RKO (cell line): ENCODE measurements around the gene WDR31.
"Not testable (repeated sequence)": the region's sequence is repeated elsewhere in the genome, so short reads cannot be mapped to it uniquely, and the experiment has no call there.

Experiments used
- DNase-seq: peaks from one replicate; pipeline ENCODE4 v3.0.0-alpha.2; 2016; ENCODE audit warnings: low spot score

The WDR31 gene

GRCh38 chr9:113368982-113369854, 29.1 kb upstream of the WDR31 start:
- DNase-seq: no peak

DNA sequence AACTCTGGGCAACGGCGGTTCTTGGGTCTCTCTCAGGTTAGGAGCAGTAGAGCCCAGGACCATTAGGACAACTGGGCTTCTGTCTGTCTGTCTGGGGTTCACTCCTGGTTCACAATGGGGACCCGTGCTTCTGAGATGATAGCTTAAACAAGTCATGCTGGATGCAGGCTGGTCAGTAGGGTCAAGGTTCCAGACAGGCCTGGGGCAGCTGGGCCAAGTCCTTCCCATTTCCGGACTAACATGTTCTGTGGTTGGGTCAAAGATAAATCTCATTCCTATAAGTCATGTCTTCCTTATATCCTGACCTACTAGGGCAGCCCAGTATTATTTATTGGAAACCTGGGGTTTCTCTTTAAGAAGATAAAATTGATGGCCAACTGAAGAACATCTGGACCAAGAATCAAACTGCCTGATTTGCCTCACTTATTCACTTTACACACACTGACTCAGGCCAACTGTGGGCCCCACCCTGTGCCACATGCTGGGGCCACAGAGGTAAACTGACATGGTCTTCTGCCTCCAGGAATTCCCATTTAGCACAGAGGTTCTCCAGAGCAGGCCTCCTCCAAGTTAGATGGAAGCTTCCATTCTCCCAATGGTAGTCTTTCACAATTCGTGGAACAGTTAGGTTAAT, 28.4 kb upstream of the WDR31 start:
- DNase-seq: no peak

DNA sequence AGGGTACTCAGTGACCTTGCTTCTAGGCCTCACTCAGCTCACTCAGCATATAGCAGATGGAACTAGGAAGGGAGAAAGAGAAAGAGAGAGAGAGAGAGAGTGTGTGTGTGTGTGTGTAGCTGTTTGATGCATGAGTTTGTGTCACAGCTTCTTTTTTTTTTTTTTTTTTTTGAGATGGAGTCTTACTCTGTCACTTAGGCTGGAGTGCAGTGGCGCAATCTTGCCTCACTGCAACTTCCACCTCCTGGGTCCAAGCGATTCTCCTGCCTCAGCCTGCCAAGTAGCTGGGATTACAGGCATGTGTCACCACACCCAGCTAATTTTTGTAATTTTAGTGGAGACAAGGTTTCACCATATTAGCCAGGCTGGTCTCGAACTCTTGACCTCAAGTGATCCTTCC, 25.6 kb upstream of the WDR31 start:
- not testable (repeated sequence) for DNase-seq

- DNase-seq: no peak
These were observed 24.9 kb upstream of the WDR31 start for GRCh38 chr9:113364951-113365350.

- no peak for DNase-seq
These were observed 23.3 kb upstream of the WDR31 start for GRCh38 chr9:113363336-113363735.

DNA sequence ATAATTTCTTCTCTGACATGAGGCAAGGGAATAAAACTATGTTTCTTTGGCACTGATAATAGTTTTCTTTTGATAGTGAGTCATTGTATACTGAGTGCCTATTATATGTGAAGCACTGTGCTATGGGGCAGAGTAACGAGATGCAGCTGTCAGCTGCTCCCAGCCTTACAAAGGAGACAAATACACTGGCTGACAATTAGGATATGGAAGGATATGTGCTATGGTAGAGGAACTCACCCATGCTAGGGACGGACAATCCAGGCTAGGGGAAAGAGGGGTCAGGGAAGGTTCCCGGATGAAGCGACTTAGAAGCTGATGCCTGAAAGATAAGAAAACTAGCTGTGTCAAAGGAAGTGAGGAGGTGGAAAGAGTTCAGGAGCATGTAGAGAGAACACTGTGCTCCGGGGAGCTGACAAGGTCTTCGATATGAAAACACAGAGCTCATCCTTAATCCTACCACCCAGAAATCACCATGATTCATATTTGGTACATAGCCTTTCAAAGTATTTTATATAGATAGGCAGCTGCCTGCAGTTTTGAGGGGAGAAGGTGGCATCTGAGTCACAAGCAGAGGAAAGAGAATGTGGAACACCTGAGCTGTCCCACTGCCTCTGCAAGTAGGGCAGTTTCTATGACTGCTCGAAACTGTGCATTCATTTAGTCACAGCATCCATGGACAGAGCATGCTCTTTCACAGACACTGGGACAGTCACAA, 21.4 kb upstream of the WDR31 start:
- DNase-seq: no peak

GRCh38 chr9:113360242-113360842, 20.3 kb upstream of the WDR31 start:
- DNase-seq: no peak

- no peak for DNase-seq
These were observed 19.3 kb upstream of the WDR31 start for GRCh38 chr9:113359385-113359784.

GRCh38 chr9:113356686-113357292, 16.7 kb upstream of the WDR31 start:
- no peak for DNase-seq

GRCh38 chr9:113355040-113355596, 15.0 kb upstream of the WDR31 start:
- DNase-seq: peak; percentile 56

DNA sequence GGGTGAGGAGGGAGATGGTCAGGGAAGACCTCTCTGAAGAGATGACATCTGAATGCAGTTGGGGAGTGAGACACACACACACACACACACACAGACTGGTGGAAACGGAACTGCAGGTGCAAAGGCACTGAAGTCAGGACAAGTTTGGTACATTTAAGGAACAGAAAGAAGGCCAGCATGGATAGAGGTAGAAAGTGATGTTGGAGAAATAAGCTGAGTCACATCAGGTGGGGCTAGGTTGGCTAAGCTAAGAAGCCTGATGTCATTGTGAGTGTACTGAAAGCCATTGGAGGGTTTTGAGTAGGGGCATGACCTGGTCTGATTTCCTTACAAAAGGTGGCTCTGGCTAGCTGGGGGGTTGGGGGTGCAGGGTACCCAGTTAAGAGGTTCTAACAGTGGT, 12.3 kb upstream of the WDR31 start:
- no peak for DNase-seq

DNA sequence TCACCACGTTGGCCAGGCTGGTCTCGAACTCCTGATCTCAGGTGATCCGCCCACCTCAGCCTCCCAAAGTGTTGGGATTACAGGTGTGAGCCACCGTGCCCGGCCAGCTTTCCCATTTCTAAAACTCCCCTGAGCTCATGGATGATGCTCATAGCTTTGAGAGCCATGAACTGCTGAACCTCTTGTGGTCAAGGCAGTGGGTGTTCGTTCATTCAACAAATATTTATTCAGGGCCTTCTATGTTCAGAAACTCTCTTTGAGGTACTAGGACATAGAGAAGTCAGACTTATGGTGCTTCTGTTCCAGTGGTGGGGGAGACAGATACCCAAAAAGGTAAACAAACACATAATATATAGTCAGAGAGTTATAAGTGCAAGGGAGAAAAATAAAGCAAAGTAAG, 11.9 kb upstream of the WDR31 start:
- no peak for DNase-seq

DNA sequence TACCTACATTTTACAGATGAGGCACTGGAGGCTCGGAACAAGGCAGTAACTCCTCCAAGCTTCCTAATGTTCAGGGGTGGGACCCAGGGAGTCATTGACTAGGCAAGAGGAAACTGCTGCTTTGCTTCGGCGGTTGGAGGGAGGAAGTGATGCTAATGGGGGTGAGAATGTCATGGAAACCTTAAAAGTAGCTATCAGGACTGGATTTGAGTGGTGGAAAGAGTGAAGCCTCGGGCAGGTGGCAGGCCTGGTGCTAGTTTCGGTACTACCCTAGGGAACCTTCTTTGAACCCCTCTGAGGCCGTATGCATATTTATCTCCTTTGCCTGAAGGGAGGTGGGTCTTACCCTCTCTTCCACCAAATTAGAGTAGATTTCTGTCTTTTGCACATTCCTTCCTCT, 10.9 kb upstream of the WDR31 start:
- no peak for DNase-seq

- no peak for DNase-seq
These were observed 10.1 kb upstream of the WDR31 start for GRCh38 chr9:113350107-113350661.

- no peak for DNase-seq
These were observed 9.5 kb upstream of the WDR31 start, which contains the start of gene BSPRY for GRCh38 chr9:113349445-113350094. TSS of gene BSPRY (plus strand) at chr9:113349541. CDS start at chr9:113349580, 39 bp downstream.

DNA sequence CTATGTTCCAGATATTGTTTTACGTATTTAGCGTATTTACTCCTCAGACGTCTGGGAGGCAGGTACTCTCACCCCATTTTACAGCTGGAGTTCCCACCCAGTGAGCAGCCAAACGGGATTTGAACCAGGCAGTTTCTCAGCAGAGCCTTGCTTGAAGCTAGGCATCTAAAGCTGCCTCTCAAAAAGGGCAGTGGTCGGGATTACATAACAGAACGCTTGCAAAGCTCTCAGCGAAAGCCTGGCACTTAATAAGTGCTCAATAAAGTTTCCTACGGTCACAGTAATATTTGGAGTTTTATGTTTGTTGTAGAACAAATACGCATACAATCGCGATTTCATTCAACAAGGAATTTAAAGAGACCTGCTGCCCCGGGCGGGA, 9.0 kb upstream of the WDR31 start:
- DNase-seq: no peak

- no peak for DNase-seq
These were observed 8.4 kb upstream of the WDR31 start for GRCh38 chr9:113348437-113348836.

GRCh38 chr9:113345671-113346070, 5.6 kb upstream of the WDR31 start:
- no peak for DNase-seq

- peak; percentile 24 for DNase-seq
These were observed 5.1 kb upstream of the WDR31 start for GRCh38 chr9:113345190-113345589.

- DNase-seq: peak; percentile 28
These were observed 3.7 kb upstream of the WDR31 start for GRCh38 chr9:113343732-113344231.
